Measurements from ENCODE around the gene PLA2G6. TPM values are rescaled to one million over a fixed set of nuclear protein-coding genes. Genes with fewer than 3 reads are reported as not detected.
"Not testable (repeated sequence)": the region's sequence is repeated elsewhere in the genome, so short reads cannot be mapped to it uniquely, and the experiment has no call there.

PLA2G6 gene
- total RNA-seq, 1 donor = 12.3 TPM

DNA sequence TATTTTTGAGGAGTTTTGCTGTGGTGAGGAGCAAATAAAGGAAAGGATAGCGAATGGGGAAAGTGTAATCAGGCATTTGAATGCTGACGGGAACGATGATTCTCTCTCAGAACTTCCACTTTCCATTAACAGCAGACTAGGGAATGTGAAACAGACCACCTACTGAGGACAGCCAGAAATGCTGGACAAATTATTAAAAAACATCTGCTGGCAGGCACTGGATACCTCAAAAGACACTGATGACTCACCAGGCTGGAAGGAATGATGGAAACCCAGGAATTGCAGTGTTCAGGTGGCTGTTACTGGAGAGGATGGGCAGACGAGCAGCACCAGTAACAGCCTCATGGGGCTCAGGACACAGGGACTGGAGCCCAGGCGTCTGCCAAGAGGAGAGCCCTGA lies 33.4 kb downstream of the PLA2G6 start:
- H3K4me3 ChIP-seq (ENCODE audit: low read depth, low read length) = no peak overlapping the region
- TF ChIP-seq, protein P1, sequence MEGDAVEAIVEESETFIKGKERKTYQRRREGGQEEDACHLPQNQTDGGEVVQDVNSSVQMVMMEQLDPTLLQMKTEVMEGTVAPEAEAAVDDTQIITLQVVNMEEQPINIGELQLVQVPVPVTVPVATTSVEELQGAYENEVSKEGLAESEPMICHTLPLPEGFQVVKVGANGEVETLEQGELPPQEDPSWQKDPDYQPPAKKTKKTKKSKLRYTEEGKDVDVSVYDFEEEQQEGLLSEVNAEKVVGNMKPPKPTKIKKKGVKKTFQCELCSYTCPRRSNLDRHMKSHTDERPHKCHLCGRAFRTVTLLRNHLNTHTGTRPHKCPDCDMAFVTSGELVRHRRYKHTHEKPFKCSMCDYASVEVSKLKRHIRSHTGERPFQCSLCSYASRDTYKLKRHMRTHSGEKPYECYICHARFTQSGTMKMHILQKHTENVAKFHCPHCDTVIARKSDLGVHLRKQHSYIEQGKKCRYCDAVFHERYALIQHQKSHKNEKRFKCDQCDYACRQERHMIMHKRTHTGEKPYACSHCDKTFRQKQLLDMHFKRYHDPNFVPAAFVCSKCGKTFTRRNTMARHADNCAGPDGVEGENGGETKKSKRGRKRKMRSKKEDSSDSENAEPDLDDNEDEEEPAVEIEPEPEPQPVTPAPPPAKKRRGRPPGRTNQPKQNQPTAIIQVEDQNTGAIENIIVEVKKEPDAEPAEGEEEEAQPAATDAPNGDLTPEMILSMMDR (IDR thresholded peaks at IDR 0.05; ENCODE audit: insufficient read depth, low read length) = no peak
- peak; percentile 39 for DNase-seq (ENCODE audit: low read depth)

DNA sequence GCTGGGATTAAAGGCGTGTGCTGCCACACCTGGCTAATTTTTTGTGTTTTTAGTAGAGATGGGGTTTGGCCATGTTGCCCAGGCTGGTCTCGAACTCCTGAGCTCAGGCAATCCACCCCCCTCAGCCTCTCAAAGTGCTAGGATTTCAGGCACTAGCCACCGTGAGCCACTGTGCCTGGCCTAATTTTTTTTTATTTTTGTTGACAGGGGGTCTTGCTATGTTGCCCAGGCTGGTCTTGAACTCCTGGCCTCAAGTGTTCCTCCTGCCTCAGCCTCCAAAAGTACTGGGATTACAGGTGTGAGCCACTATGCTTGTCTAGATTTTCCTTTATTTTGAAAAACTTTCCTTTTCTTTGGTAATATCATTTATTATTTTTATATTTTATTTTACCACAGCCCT lies 35.5 kb downstream of the PLA2G6 start:
- not testable (repeated sequence) for H3K4me3 ChIP-seq (ENCODE audit: low read depth, low read length); DNase-seq (ENCODE audit: low read depth)

DNA sequence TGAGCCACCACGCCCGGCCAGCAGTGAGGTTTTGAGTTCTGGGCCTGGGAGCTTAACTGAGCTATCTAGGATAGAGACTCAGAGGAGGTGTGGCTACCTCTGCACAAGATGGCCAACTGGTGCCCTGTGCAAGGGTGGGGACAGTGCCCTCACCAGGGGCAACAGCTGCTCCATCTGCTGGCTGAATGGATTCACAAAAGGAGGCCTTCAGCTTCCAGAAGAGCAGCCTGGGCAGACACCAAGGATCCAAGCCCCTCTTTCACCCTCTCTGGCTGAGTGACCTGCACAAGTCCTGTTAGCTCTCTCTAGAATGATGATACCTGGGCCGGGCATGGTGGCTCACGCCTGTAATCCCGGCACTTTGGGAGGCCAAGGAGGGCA lies 37.6 kb downstream of the PLA2G6 start:
- no peak overlapping the region for H3K4me3 ChIP-seq (ENCODE audit: low read depth, low read length)
- no peak for DNase-seq (ENCODE audit: low read depth)
- TF ChIP-seq, protein P1 (IDR thresholded peaks at IDR 0.05; ENCODE audit: insufficient read depth, low read length) = no peak

DNA sequence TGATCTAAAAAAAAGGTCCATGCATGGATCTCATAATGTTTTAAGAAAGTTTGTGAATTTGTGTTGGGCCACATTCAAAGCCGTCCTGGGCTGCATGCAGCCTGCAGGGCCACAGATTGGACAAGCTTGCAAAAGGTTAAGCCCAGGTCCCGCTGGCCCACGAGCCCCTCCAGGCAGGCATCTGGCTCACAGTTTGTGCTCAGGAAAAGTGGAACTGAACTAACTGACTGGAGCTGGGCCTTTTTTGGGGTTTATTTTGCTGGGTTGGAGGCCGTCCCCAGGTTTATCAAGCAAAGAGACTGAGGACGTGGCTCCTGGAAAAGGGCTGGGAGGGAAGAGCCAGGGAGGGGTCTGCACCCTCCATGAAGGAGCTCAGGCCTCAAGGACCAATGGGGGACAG lies 39.0 kb downstream of the PLA2G6 start:
- no peak overlapping the region for H3K4me3 ChIP-seq (ENCODE audit: low read depth, low read length)

DNA sequence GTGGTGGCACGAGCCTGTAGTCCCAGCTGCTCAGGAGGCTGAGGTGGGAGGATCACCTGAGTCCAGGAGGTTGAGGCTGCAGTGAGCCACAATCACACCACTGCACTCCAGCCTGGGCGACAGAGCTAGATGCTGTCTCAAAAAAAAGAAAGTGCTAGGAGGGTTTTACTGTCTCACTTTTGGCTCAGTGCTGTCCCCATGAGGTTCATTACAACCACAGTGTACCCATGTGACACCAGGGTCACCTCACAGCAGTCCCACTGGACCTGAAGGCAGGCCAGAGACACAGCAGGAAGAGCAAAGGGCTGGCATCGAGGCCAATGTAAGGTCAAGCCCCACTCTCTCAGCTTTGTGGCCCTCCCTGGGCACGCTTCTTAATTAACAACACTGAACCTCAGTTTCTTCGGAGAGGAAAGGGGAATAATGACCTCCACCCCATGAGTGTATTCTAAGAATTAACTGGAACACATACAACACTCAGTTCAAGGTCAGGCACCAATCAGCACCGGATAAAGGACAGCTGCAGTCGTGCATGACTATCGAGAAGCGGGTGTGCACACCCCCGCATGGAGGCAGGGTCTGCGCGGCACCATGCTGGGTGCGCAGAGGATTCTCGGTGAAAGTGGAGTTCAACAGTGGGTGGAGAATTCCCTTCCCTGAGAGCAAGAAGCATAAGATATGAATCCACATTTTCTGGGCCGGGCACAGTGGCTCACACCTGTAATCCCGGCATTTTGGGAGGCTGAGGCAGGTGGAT lies 40.2 kb downstream of the PLA2G6 start:
- DNase-seq (ENCODE audit: low read depth) = no peak
- TF ChIP-seq, protein P1 (IDR thresholded peaks at IDR 0.05; ENCODE audit: insufficient read depth, low read length) = no peak
- H3K4me3 ChIP-seq (ENCODE audit: low read depth, low read length) = no peak overlapping the region

More for the DNA sequence above, 39.0 kb downstream of the PLA2G6 start:
- TF ChIP-seq, protein P1 (IDR thresholded peaks at IDR 0.05; ENCODE audit: insufficient read depth, low read length) = no peak
- DNase-seq (ENCODE audit: low read depth) = no peak

DNA sequence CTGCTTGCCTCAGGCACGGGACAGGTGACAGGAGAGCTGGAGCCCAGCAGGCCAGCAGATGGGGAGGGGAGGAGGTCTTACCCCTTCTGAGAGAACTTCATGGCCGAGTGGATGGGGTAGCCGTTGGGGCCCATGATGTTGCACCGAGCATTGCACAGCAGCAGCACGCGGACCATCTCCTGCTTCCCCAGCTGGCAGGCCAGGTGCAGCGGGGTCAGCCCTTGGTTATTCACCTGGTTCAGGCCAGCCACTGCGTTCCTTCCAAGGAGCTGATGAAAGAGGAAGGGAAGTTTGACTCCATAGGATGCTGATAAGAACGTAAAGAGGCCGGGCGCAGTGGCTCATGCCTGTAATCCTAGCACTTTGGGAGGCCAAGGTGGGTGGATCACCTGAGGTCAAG lies 41.7 kb downstream of the PLA2G6 start:
- no peak for DNase-seq (ENCODE audit: low read depth)
- TF ChIP-seq, protein P1 (IDR thresholded peaks at IDR 0.05; ENCODE audit: insufficient read depth, low read length) = no peak
- H3K4me3 ChIP-seq (ENCODE audit: low read depth, low read length) = no peak overlapping the region

DNA sequence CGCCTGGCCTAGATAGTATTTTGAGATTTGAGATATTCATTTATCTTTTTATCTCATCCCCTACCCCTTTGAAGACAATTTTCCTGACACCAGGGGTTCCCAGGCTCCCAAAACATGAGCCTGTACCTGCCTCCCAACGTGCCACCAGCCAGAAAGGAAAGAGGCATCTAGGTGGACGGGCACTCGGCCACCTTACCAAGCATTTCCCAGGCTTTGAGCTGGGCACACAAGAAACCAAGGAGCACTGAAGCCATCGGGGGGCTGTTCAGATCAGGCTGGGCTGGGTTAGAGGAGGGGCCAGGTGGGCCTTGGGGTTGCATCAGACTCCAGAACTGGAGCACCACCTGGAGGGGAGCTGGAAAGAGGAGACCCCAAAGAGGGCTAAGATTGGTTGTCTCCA lies 42.7 kb downstream of the PLA2G6 start:
- H3K4me3 ChIP-seq (ENCODE audit: low read depth, low read length) = no peak overlapping the region
- DNase-seq (ENCODE audit: low read depth) = no peak
- TF ChIP-seq, protein P1 (IDR thresholded peaks at IDR 0.05; ENCODE audit: insufficient read depth, low read length) = no peak
